VCaP (cell line): ENCODE measurements around the gene PYROXD2.

ENCODE experiments used
- H3K27ac ChIP-seq: fragments of 450-650 bp; 2 replicates; pipeline ENCODE4 v1.5.1; 2017
- CTCF ChIP-seq: fragments of 450-650 bp; conservative IDR thresholded peaks from 2 replicates; pipeline ENCODE4 v1.5.1; 2017; ENCODE audit warnings: mild to moderate bottlenecking, moderate library complexity

The PYROXD2 gene

DNA sequence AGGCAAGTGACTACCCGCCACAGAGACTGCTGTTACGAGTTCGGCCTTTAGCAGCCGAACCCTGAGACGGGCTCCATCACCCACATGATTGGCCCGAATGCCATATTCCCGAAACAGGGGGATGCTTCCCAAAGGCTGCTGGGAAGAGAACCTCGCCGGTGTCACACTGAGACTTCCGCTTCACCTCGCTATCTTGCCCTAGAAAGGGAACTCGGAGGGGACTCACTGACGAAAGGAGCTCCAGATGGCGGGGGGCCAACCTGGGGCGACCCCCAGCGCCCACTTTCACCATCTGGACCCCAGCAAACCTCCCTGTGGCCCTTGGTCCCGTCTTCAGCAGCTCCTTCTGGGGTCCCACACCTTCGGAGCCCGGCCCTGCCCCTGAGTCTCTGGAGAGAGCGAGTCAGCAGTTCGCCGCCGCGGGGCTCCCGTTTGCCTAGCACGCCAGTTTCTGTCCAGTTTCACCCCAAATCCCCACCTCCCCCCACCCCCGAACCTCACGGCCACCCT lies 31.2 kb upstream of the PYROXD2 start:
- no peak for TF ChIP-seq CTCF
- H3K27ac ChIP-seq: no peak overlapping the region

GRCh38 chr10:98445200-98445812 lies 30.3 kb upstream of the PYROXD2 start:
- TF ChIP-seq CTCF: no peak
- no peak overlapping the region for H3K27ac ChIP-seq

GRCh38 chr10:98444314-98445006 lies 29.5 kb upstream of the PYROXD2 start:
- no peak for TF ChIP-seq CTCF
- H3K27ac ChIP-seq: no peak overlapping the region

- TF ChIP-seq CTCF: no peak
These were observed 23.7 kb upstream of the PYROXD2 start for GRCh38 chr10:98438715-98439114.

GRCh38 chr10:98436704-98437103 lies 21.7 kb upstream of the PYROXD2 start:
- no peak for TF ChIP-seq CTCF
- H3K27ac ChIP-seq: no peak overlapping the region

More at GRCh38 chr10:98438715-98439114, 23.7 kb upstream of the PYROXD2 start:
- H3K27ac ChIP-seq: no peak overlapping the region

GRCh38 chr10:98435178-98435577 lies 20.2 kb upstream of the PYROXD2 start:
- TF ChIP-seq CTCF: no peak
- no peak overlapping the region for H3K27ac ChIP-seq

- TF ChIP-seq CTCF: no peak
- no peak overlapping the region for H3K27ac ChIP-seq
These were observed 19.1 kb upstream of the PYROXD2 start for GRCh38 chr10:98433881-98434732.
